Neutrophil (primary cell): ENCODE results near the gene ACTG1.

Experiments
- H3K27ac ChIP-seq: fragments of 200-600 bp; sonication (generic); 2 replicates; pipeline ENCODE4 v1.5.1; 2016; ENCODE audit warnings: mild to moderate bottlenecking, moderate library complexity
- H3K27me3 ChIP-seq: fragments of 200-600 bp; sonication (generic); 2 replicates; pipeline ENCODE4 v1.6.0; 2016; ENCODE audit warnings: mild to moderate bottlenecking
- H3K36me3 ChIP-seq: fragments of 200-600 bp; sonication (generic); 2 replicates; pipeline ENCODE4 v1.5.1; 2017
- H3K4me1 ChIP-seq, 2 experiments: fragments of 200-600 bp in 1 of 2; sonication (generic) in 1 of 2; 1 replicate in 1 of 2; 2 replicates in 1 of 2; pipeline versions ENCODE4 v1.5.1 to v1.6.1; 2013 to 2016; ENCODE audit warnings: low read depth in 1 of 2, low read length in 1 of 2, mild to moderate bottlenecking in 1 of 2, moderate library complexity in 1 of 2; ENCODE audit not compliant: control insufficient read depth in 1 of 2, insufficient read depth in 1 of 2
- H3K4me3 ChIP-seq, 2 experiments: fragments of 200-600 bp in 1 of 2; sonication (generic) in 1 of 2; 1 replicate in 1 of 2; 2 replicates in 1 of 2; pipeline ENCODE4 v1.5.1; 2013 to 2016; ENCODE audit warnings: low read depth in 1 of 2, low read length in 1 of 2, mild to moderate bottlenecking in 1 of 2, moderate library complexity in 1 of 2
- H3K9me3 ChIP-seq: fragments of 200-600 bp; sonication (generic); 2 replicates; pipeline ENCODE4 v1.5.1; 2016
- CTCF ChIP-seq: fragments of 200-600 bp; sonication (generic); IDR thresholded peaks from 2 replicates; pipeline ENCODE4 v1.5.1; 2016; ENCODE audit warnings: antibody characterized with exemption

Gene ACTG1

GRCh38 chr17:81529437-81529803 lies 16.8 kb upstream of the ACTG1 start:
- H3K4me1 ChIP-seq, result no peaks in the 10 kb centered on the region
- no peak overlapping the region for H3K27ac ChIP-seq
- no peaks in the 10 kb centered on the region for H3K36me3 ChIP-seq
- no peaks in the 10 kb centered on the region for H3K9me3 ChIP-seq
- H3K27me3 ChIP-seq, result peaks cover 73% of the 10 kb centered on the region
- no peak for TF ChIP-seq CTCF
- no peak overlapping the region for H3K4me3 ChIP-seq

- TF ChIP-seq CTCF, result no peak
- Histone ChIP-seq H3K4me1 (no peaks in the 10 kb centered on the region), H3K27me3 (peaks cover 73% of the 10 kb centered on the region), H3K36me3 (no peaks in the 10 kb centered on the region), H3K9me3 (no peaks in the 10 kb centered on the region), H3K4me3 (no peak overlapping the region), H3K27ac (no peak overlapping the region)
Measured at GRCh38 chr17:81528651-81529436, 16.2 kb upstream of the ACTG1 start.

DNA sequence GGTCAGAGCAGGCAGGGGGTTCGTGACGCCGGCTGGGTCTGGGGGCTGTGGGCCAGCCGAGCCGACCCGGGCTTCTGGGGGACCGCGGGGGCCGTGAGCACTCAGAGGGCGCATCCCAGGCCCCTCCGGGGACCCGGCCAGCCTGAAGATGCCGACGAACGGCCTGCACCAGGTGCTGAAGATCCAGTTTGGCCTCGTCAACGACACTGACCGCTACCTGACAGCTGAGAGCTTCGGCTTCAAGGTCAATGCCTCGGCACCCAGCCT lies 15.7 kb upstream of the ACTG1 start:
- no peaks in the 10 kb centered on the region for H3K36me3 ChIP-seq
- peaks cover 73% of the 10 kb centered on the region for H3K27me3 ChIP-seq
- H3K9me3 ChIP-seq, result no peaks in the 10 kb centered on the region
- no peak for TF ChIP-seq CTCF
- H3K4me1 ChIP-seq, result no peaks in the 10 kb centered on the region
- H3K27ac ChIP-seq, result no peak overlapping the region
- H3K4me3 ChIP-seq, result no peak overlapping the region

DNA sequence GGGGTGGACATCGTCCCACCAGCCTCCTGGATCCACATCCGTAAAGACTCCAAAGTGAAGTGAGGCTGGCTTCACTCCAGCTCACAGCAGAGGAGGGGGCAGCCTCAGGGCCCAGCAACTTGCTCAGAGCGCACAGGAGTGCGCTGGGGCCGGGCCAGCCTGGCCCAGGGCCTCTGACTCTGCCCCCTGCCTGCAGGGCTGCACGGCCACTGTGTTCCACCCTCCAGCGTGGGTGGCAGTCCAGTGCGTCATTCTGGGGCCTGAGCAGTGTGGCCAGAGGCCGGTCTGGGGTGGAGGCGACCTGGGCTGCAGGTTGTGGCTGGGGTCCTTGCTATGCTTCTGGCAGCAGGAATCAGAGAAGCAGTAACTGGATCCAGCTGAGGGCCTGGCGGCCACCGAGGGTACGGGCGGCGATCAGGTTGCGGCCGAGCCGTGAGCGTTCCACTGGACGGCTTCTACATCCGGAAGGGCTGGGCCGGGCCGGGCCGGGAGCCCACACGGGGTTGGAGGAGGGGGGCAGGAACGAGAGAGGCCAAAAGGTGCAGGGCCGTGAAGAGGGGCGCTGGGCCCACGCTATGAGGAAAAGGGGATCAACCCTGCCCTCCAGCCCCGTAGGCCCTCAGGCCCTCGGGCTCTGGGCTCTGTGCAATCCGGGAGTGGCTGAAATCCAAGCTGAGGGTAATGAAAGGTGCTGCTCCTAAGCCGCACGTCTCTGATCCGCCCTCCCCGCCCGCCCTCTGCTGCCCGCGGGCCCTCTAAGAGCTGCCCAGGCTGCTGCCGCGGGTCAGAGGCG lies 15.2 kb upstream of the ACTG1 start, which contains the start of gene FSCN2:
Gene FSCN2 (plus strand): TSS at position 787 of the 793 bp plus-strand sequence. CDS start 155 bp downstream, outside the sequence.
- Histone ChIP-seq H3K36me3 (no peaks in the 10 kb centered on the region), H3K27ac (no peak within 1 kb of the TSS), H3K27me3 (peaks cover 73% of the 10 kb centered on the region), H3K4me1 (no peaks in the 10 kb centered on the region), H3K4me3 (no peak within 1 kb of the TSS), H3K9me3 (no peaks in the 10 kb centered on the region)
- no peak for TF ChIP-seq CTCF

DNA sequence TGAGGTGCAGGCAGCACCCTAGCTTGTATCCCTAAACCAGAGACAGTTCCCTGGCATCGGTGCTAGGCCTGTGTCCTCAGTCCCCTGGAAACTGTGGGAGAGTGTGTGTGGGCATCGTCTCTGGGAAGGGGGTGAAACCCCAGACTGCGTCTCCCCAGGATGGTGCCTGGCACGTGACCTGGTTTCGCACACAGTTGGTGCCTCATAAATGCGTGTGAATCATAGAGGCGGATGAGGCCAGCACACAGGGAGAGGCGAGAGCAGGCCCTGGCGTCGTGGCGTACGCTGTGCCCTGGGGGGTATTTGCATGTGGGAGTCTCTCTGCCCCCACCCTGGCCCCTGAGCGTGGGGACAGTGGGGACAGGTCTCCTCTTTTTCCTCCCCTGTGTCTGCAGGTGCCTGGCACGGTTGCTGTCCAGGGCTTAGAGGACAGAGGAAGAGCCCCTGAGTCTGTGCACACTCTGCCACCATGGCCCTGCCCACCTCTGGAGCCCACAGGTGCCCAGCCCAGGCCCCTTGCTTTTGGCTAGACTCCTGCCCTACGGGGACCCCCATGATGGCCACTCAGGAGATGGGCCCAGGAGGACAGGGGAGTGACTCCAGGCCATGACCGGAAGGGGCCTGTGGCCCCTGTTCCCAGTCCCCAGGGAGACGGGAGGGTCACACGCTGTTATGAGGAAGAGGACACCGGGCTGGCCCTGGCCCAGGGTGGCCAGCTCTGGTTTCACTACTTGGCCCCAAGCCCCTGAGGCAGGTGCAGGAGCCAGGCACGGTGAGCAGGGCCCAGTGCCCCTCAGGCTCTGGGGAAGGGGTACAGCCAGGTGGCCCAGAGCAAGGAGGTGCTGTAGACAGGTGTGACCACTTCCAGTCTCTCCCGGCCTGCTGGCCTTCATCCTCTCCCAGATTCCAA lies 14.3 kb upstream of the ACTG1 start:
- Histone ChIP-seq H3K4me1 (no peaks in the 10 kb centered on the region), H3K36me3 (no peaks in the 10 kb centered on the region), H3K9me3 (no peaks in the 10 kb centered on the region), H3K27me3 (peaks cover 79% of the 10 kb centered on the region), H3K27ac (no peak overlapping the region), H3K4me3 (no peak overlapping the region)
- TF ChIP-seq CTCF, result no peak
